H1 (cell line): ENCODE results near the gene COPZ2. TPM values are rescaled to one million over a fixed set of nuclear protein-coding genes. Genes with fewer than 3 reads are reported as not detected.

Experiments
- CTCF ChIA-PET: fragments of 300-600 bp; sonication (Branson Sonifier 250); formaldehyde crosslinking; loops from one replicate; lab custom pipeline; 2021; ENCODE audit not compliant: partially characterized antibody; lab: Charles Lee
- POLR2A ChIA-PET: fragments of 300-600 bp; sonication (Branson Sonifier 250); formaldehyde crosslinking; loops from one replicate; lab custom pipeline; 2021; ENCODE audit warnings: inconsistent platforms; ENCODE audit not compliant: partially characterized antibody; lab: Charles Lee
- DNase-seq, 2 experiments: peaks; one replicate each; pipeline versions ENCODE4 v3.0.0 to v3.0.0-alpha.2; 2010 to 2022; ENCODE audit warnings: low spot score in 2 of 2, low read depth in 1 of 2, mixed read lengths in 1 of 2
- FAIRE-seq: peaks from 2 replicates; lab custom pipeline; 2011; peaks lifted over from hg19 to GRCh38; lab: Jason Lieb, UNC
- H2AFZ ChIP-seq: 2 replicates; pipeline ENCODE4 v1.8.1; 2012; ENCODE audit warnings: low read length, inconsistent platforms
- H2AK5ac ChIP-seq: 2 replicates; pipeline ENCODE4 v1.6.1; 2013; ENCODE audit warnings: low read depth, low read length
- H2BK120ac ChIP-seq: replicated peaks from 2 replicates; pipeline ENCODE3; 2013; ENCODE audit warnings: low read depth, low read length, inconsistent platforms
- H2BK12ac ChIP-seq: 2 replicates; pipeline ENCODE4 v1.6.1; 2013; ENCODE audit warnings: low read depth, low read length
- H2BK15ac ChIP-seq: 2 replicates; pipeline ENCODE4 v1.6.1; 2013; ENCODE audit warnings: low read length
- H2BK20ac ChIP-seq: 2 replicates; pipeline ENCODE4 v1.6.1; 2013; ENCODE audit warnings: low read length
- H2BK5ac ChIP-seq: 2 replicates; pipeline ENCODE4 v1.6.1; 2013; ENCODE audit warnings: low read depth, low read length
- H3K14ac ChIP-seq: 2 replicates; pipeline ENCODE4 v1.6.1; 2013; ENCODE audit warnings: inconsistent platforms; ENCODE audit not compliant: insufficient read length
- H3K18ac ChIP-seq: 2 replicates; pipeline ENCODE4 v1.6.1; 2013; ENCODE audit warnings: low read length; ENCODE audit errors: extremely low read depth
- H3K23ac ChIP-seq: 2 replicates; pipeline ENCODE4 v1.6.1; 2013; ENCODE audit warnings: inconsistent platforms; ENCODE audit not compliant: insufficient read length
- H3K23me2 ChIP-seq: 2 replicates; pipeline ENCODE4 v1.6.1; 2013; ENCODE audit warnings: low read depth, low read length
- H3K27ac ChIP-seq: 2 replicates; pipeline ENCODE4 v1.6.1; 2011; ENCODE audit warnings: low read depth, low read length, inconsistent platforms
- H3K27me3 ChIP-seq, 4 experiments: replicated peaks in 1 of 4; 1 replicate in 1 of 4; 2 replicates in 3 of 4; pipeline versions ENCODE4 v1.6.1 to v1.8.1; 2011 to 2013; ENCODE audit warnings: low read length in 3 of 4, mild to moderate bottlenecking in 3 of 4, inconsistent platforms in 2 of 4, mixed read lengths in 2 of 4, moderate library complexity in 1 of 4; ENCODE audit not compliant: control insufficient read depth in 3 of 4, insufficient read depth in 3 of 4; ENCODE audit errors: extremely low read depth in 1 of 4
- H3K36me3 ChIP-seq, 4 experiments: 2 replicates each; pipeline versions ENCODE4 v1.6.1 to v1.8.1; 2011 to 2013; ENCODE audit warnings: mild to moderate bottlenecking in 4 of 4, low read length in 3 of 4, moderate library complexity in 2 of 4, control low read depth in 1 of 4, inconsistent platforms in 1 of 4; ENCODE audit not compliant: insufficient read depth in 4 of 4, control insufficient read depth in 2 of 4
- H3K4ac ChIP-seq: replicated peaks from 2 replicates; pipeline ENCODE3; 2013; ENCODE audit warnings: low read length, low read depth, mixed read lengths, inconsistent platforms; ENCODE audit not compliant: insufficient read length
- H3K4me1 ChIP-seq, 4 experiments: replicated peaks in 1 of 4; 1 replicate in 1 of 4; 2 replicates in 3 of 4; pipeline versions ENCODE4 v1.6.1 to v1.8.1; 2011 to 2013; ENCODE audit warnings: low read length in 3 of 4, inconsistent platforms in 2 of 4, mixed read lengths in 1 of 4; ENCODE audit not compliant: insufficient read depth in 4 of 4, control insufficient read depth in 3 of 4
- H3K4me2 ChIP-seq, 2 experiments: 2 replicates each; pipeline versions ENCODE4 v1.6.1 to v1.8.1; 2011 to 2013; ENCODE audit warnings: low read depth in 2 of 2, low read length in 2 of 2, control low read depth in 1 of 2, inconsistent platforms in 1 of 2, mild to moderate bottlenecking in 1 of 2; ENCODE audit not compliant: insufficient read depth in 1 of 2
- H3K4me3 ChIP-seq, 4 experiments: fragments of 200-600, 300-600 bp in 1 of 4; sonication (generic), shearing (Covaris generic), sonication (Bioruptor Twin) in 1 of 4; 2 replicates each; pipeline versions ENCODE4 v1.5.1 to v1.8.1; 2011 to 2016; ENCODE audit warnings: low read length in 4 of 4, low read depth in 3 of 4, control low read depth in 2 of 4, inconsistent platforms in 2 of 4, mild to moderate bottlenecking in 2 of 4, mixed read lengths in 1 of 4, moderate library complexity in 1 of 4; ENCODE audit not compliant: insufficient read depth in 2 of 4; ENCODE audit errors: extremely low read depth in 1 of 4
- H3K56ac ChIP-seq: replicated peaks from 2 replicates; pipeline ENCODE3; 2013; ENCODE audit warnings: low read depth, mild to moderate bottlenecking, mixed read lengths, low read length, inconsistent platforms; ENCODE audit not compliant: insufficient read length
- H3K79me1 ChIP-seq: 2 replicates; pipeline ENCODE4 v1.6.1; 2013; ENCODE audit warnings: low read depth, low read length, control low read depth
- H3K79me2 ChIP-seq, 2 experiments: 2 replicates each; pipeline versions ENCODE4 v1.6.1 to v1.8.1; 2012 to 2013; ENCODE audit warnings: low read length in 2 of 2, mild to moderate bottlenecking in 2 of 2, inconsistent platforms in 1 of 2; ENCODE audit not compliant: insufficient read depth in 2 of 2, control insufficient read depth in 1 of 2
- H3K9ac ChIP-seq, 4 experiments: replicated peaks in 1 of 4; 1 replicate in 1 of 4; 2 replicates in 3 of 4; pipeline versions ENCODE4 v1.6.1 to v1.8.1; 2011 to 2013; ENCODE audit warnings: low read depth in 3 of 4, low read length in 3 of 4, control low read depth in 2 of 4, mild to moderate bottlenecking in 2 of 4, moderate library complexity in 2 of 4, inconsistent platforms in 1 of 4; ENCODE audit errors: extremely low read depth in 1 of 4
- H3K9me3 ChIP-seq, 2 experiments: 2 replicates each; pipeline versions ENCODE4 v1.6.1 to v1.8.1; 2012 to 2013; ENCODE audit warnings: mild to moderate bottlenecking in 2 of 2, moderate library complexity in 2 of 2, control low read depth in 1 of 2, inconsistent platforms in 1 of 2, low read depth in 1 of 2, low read length in 1 of 2, mixed read lengths in 1 of 2; ENCODE audit not compliant: insufficient read depth in 2 of 2
- H4K20me1 ChIP-seq, 2 experiments: replicated peaks in 1 of 2; 2 replicates each; pipeline versions ENCODE3 to v1.8.1; 2011 to 2013; ENCODE audit warnings: inconsistent platforms in 2 of 2, low read length in 2 of 2, mild to moderate bottlenecking in 1 of 2; ENCODE audit not compliant: insufficient read depth in 2 of 2, control insufficient read depth in 1 of 2
- H4K5ac ChIP-seq: 2 replicates; pipeline ENCODE4 v1.6.1; 2013; ENCODE audit warnings: low read length, low read depth, mixed read lengths, inconsistent platforms; ENCODE audit not compliant: insufficient read length
- H4K8ac ChIP-seq: 2 replicates; pipeline ENCODE4 v1.8.0; 2013; ENCODE audit warnings: mild to moderate bottlenecking, moderate library complexity, low read length, inconsistent platforms; ENCODE audit not compliant: insufficient read depth; ENCODE audit errors: extremely low read depth
- H4K91ac ChIP-seq: replicated peaks from 2 replicates; pipeline ENCODE3; 2013; ENCODE audit warnings: low read length, mixed read lengths, inconsistent platforms; ENCODE audit not compliant: insufficient read length
- BRCA1 ChIP-seq: IDR thresholded peaks from 2 replicates; pipeline ENCODE4 v1.6.1; 2012; ENCODE audit warnings: low read depth, low read length, improper control_type of control experiment
- E2F6 ChIP-seq: IDR thresholded peaks from 2 replicates; pipeline ENCODE4 v1.6.1; 2012; ENCODE audit warnings: inconsistent platforms
- JUND ChIP-seq: IDR thresholded peaks from 2 replicates; pipeline ENCODE4 v1.6.1; 2011; ENCODE audit warnings: mild to moderate bottlenecking, improper control_type of control experiment, low read length
- KDM1A ChIP-seq: fragments of 200-600, 300-600 bp; sonication (generic); IDR thresholded peaks from 2 replicates; pipeline ENCODE4 v1.7.1; 2016; ENCODE audit warnings: mild to moderate bottlenecking, low read length, borderline replicate concordance
- RXRA ChIP-seq: IDR thresholded peaks from 2 replicates; pipeline ENCODE4 v1.6.1; 2011; ENCODE audit warnings: low read depth, mild to moderate bottlenecking, low read length, moderate library complexity; ENCODE audit not compliant: insufficient read depth
- SAP30 ChIP-seq: fragments of 300-600 bp; sonication (generic); IDR thresholded peaks from 2 replicates; pipeline ENCODE4 v1.7.1; 2012; ENCODE audit warnings: low read length, moderate library complexity, mild to moderate bottlenecking, inconsistent platforms; ENCODE audit not compliant: insufficient read depth, insufficient replicate concordance
- SIRT6 ChIP-seq: IDR thresholded peaks from one replicate; pipeline ENCODE4 v1.7.1; 2012; ENCODE audit warnings: low read length, inconsistent platforms
- ZNF274 ChIP-seq: IDR thresholded peaks from 2 replicates; pipeline ENCODE4 v1.7.0; 2012; ENCODE audit warnings: low read length, borderline replicate concordance; ENCODE audit errors: extremely low read depth
- WGBS, 2 experiments: shearing (Covaris generic) in 1 of 2; methylation state at CpG; one replicate each; pipeline versions ENCODE4 v1.1.6 to v1.1.7; 2013 to 2015; ENCODE audit warnings: low lambda C conversion rate in 2 of 2, mixed read lengths in 2 of 2, inconsistent platforms in 1 of 2, low coverage in 1 of 2, missing lambda C conversion rate in 1 of 2; ENCODE audit not compliant: insufficient replicate concordance in 2 of 2, insufficient coverage in 1 of 2, insufficient read length in 1 of 2; ENCODE audit errors: extremely low coverage in 1 of 2, missing lambda C conversion rate in 1 of 2; 5-methylcytosine and 5-hydroxymethylcytosine counted together
- polyA plus RNA-seq, 7 experiments: library from polyadenylated mRNA; depleted of rRNA in 3 of 7; stranded (reverse) in 5 of 7; unstranded in 2 of 7; fragments of >200 nt in 5 of 7; fragments of 200-250 nt in 2 of 7; gene quantifications; 1 replicate in 5 of 7; 2 replicates in 1 of 7; 4 replicates in 1 of 7; pipeline versions ENCODE4 v1.2.1 to v1.2.3, GENCODE V29; 2011 to 2013; ENCODE audit warnings: missing spikeins in 2 of 7, mixed read lengths in 2 of 7
- total RNA-seq: library from RNA; stranded (reverse); fragmentation: NEBNext Ultra II Directional; extraction: Animal tissue kit (Norgen Biotek cat#: 25700); gene quantifications from 2 replicates; pipeline ENCODE4 v1.2.1, GENCODE V29; 2021
- TF ChIP-seq, protein P1 (sequence below): IDR thresholded peaks from 2 replicates; pipeline ENCODE4 v1.6.1; 2012; ENCODE audit warnings: inconsistent platforms
- TF ChIP-seq, protein P2 (sequence below): IDR thresholded peaks from 2 replicates; pipeline ENCODE4 v1.6.1; 2011; ENCODE audit warnings: low read depth, mild to moderate bottlenecking, low read length; ENCODE audit not compliant: insufficient read depth

Gene COPZ2
- total and polyA plus RNA-seq, 2 of the 8 experiments (the other 6 are each of a cell fraction or from before 2014, with no cell fraction given): 0.24 TPM; not detected in 1

GRCh38 chr17:47994724-47995123 lies 42.9 kb downstream of the COPZ2 start:
- peak overlapping the region; percentile 81 for H3K18ac ChIP-seq
- H4K8ac ChIP-seq: 0 out of 2 replicates have a peak overlapping the region, but pooled peaks have one; percentile 9
- no peak overlapping the region for H3K27ac ChIP-seq
- no peaks in the 10 kb centered on the region for H3K79me2 ChIP-seq
- H2BK12ac ChIP-seq: peak overlapping the region; percentile 85; the same call in 1 of the 2 replicates
- H2AK5ac ChIP-seq: no peak overlapping the region; the same call in 1 of the 2 replicates
- H3K27me3 ChIP-seq: no peaks in the 10 kb centered on the region
- ChIA-PET POLR2A (interaction anchor here (0.9 to 3.1 kb wide), 11 partner anchors 8 to 61 kb away, joined by 3 to 12 read pairs (median 5); partner anchors contain the start of gene CDK5RAP3), CTCF (interaction anchor here (0.6 to 16.0 kb wide), 9 partner anchors 8 to 275 kb away, joined by 3 to 288 read pairs (median 4); no protein-coding TSS in a partner anchor)
- peak overlapping the region; percentile 83; the same call in 1 of the 2 replicates for H2BK15ac ChIP-seq
- no peaks in the 10 kb centered on the region for H3K9me3 ChIP-seq
- H3K23me2 ChIP-seq: no peaks in the 10 kb centered on the region
- no peak overlapping the region for H3K4ac ChIP-seq
- H3K79me1 ChIP-seq: no peaks in the 10 kb centered on the region
- H3K4me3 ChIP-seq: no peak overlapping the region
- peak overlapping the region; percentile 19; the same call in 1 of the 2 replicates for H2BK5ac ChIP-seq
- no peak for DNase-seq
- no peaks in the 10 kb centered on the region for H3K36me3 ChIP-seq
- no peak overlapping the region for H3K56ac ChIP-seq
- no peak overlapping the region for H3K4me2 ChIP-seq
- no peak overlapping the region for H3K9ac ChIP-seq
- no peak overlapping the region for H3K23ac ChIP-seq
- H4K20me1 ChIP-seq: no peaks in the 10 kb centered on the region
- no peak overlapping the region for H2AFZ ChIP-seq
- peak overlapping the region; percentile 54 for H4K91ac ChIP-seq
- peak overlapping the region; percentile 52 for H2BK120ac ChIP-seq
- H3K14ac ChIP-seq: no peak overlapping the region
- peak overlapping the region; percentile 66; the same call in 1 of the 2 replicates for H2BK20ac ChIP-seq
- H3K4me1 ChIP-seq: peaks cover 14 to 31% (median 23%) of the 10 kb centered on the region in 4 experiments
- no peak overlapping the region for H4K5ac ChIP-seq
- no peak for TF ChIP-seq BRCA1
- no peak for TF ChIP-seq SAP30
- no peak for TF ChIP-seq RXRA
- no peak for TF ChIP-seq KDM1A
- TF ChIP-seq JUND: no peak
- TF ChIP-seq, protein P1, sequence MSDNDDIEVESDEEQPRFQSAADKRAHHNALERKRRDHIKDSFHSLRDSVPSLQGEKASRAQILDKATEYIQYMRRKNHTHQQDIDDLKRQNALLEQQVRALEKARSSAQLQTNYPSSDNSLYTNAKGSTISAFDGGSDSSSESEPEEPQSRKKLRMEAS: no peak
- TF ChIP-seq, protein P2, sequence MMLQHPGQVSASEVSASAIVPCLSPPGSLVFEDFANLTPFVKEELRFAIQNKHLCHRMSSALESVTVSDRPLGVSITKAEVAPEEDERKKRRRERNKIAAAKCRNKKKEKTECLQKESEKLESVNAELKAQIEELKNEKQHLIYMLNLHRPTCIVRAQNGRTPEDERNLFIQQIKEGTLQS: no peak
- TF ChIP-seq SIRT6: no peak
- no peak for TF ChIP-seq ZNF274
- TF ChIP-seq E2F6: no peak
- WGBS, 2 experiments: 87% methylated on average over 4 of the region's 4 CpGs; no CpG with 5 or more reads in 1 of the 2 experiments
- FAIRE-seq: no peak
